Lung (tissue), 12 donors: ENCODE results near the gene CPNE6. TPM values are rescaled to one million over a fixed set of nuclear protein-coding genes. Genes with fewer than 3 reads are reported as not detected.

Source experiments
- ATAC-seq: fragments of 200-7000 bp; cut with Tn5 transposase; one replicate; pipeline ENCODE4 v1.9.1; 2020; ENCODE audit warnings: moderate number of reproducible peaks; ENCODE audit not compliant: insufficient read depth, low FRiP score
- DNase-seq, 3 donors: peaks; one replicate each; pipeline ENCODE4 v3.0.0-alpha.2; 2013 to 2017
- H3K27ac ChIP-seq, 2 donors: one replicate each; pipeline ENCODE4 v1.5.1; 2013; ENCODE audit warnings: mild to moderate bottlenecking in 2 of 2, moderate library complexity in 2 of 2, control low read depth in 1 of 2, inconsistent platforms in 1 of 2, low read depth in 1 of 2, low read length in 1 of 2
- H3K27me3 ChIP-seq, 3 donors: one replicate each; pipeline ENCODE4 v1.5.1; 2013; ENCODE audit warnings: low read length in 2 of 3; ENCODE audit not compliant: control insufficient read depth in 3 of 3, insufficient read depth in 3 of 3
- H3K36me3 ChIP-seq, 4 donors: one replicate each; pipeline ENCODE4 v1.5.1; 2013; ENCODE audit warnings: low read length in 4 of 4, mild to moderate bottlenecking in 1 of 4, moderate library complexity in 1 of 4; ENCODE audit not compliant: control insufficient read depth in 4 of 4, insufficient read depth in 4 of 4
- H3K4me1 ChIP-seq, 5 donors: one replicate each; pipeline ENCODE4 v1.5.1; 2013; ENCODE audit warnings: low read length in 5 of 5, mild to moderate bottlenecking in 2 of 5, moderate library complexity in 1 of 5; ENCODE audit not compliant: control insufficient read depth in 5 of 5, insufficient read depth in 5 of 5
- H3K4me3 ChIP-seq: one replicate; pipeline ENCODE4 v1.5.1; 2013; ENCODE audit warnings: mild to moderate bottlenecking, control low read depth, moderate library complexity
- H3K9ac ChIP-seq, 2 donors: one replicate each; pipeline ENCODE4 v1.5.1; 2013; ENCODE audit warnings: low read length in 2 of 2, control low read depth in 1 of 2; ENCODE audit not compliant: insufficient read depth in 1 of 2
- H3K9me3 ChIP-seq, 4 donors: one replicate each; pipeline ENCODE4 v1.5.1; 2013; ENCODE audit warnings: low read length in 3 of 4, mild to moderate bottlenecking in 1 of 4, moderate library complexity in 1 of 4; ENCODE audit not compliant: control insufficient read depth in 4 of 4, insufficient read depth in 3 of 4
- WGBS, 2 donors: extraction: QIAGEN DNeasy Blood & Tissue Kit; methylation state at CpG; one replicate each; pipeline ENCODE4 v1.1.7; 2013; 5-methylcytosine and 5-hydroxymethylcytosine counted together
- polyA plus RNA-seq, 2 donors: library from polyadenylated mRNA; stranded (reverse); fragments of 200-250 nt; gene quantifications; one replicate each; pipeline ENCODE4 v1.2.1, GENCODE V29; 2013
- total RNA-seq, 2 donors: library from RNA; depleted of rRNA in 1 of 2; stranded (reverse); fragments of >200 nt in 1 of 2; gene quantifications; one replicate each; pipeline ENCODE4 v1.2.1, GENCODE V29; 2014 to 2021
- TF ChIP-seq, protein P1 (sequence below): IDR thresholded peaks from 2 replicates; pipeline ENCODE4 v1.5.1; 2012; ENCODE audit warnings: mild to moderate bottlenecking; ENCODE audit errors: control extremely low read depth, extremely low read depth
- donor health status: control.
- donor health status: control.
- donor health status: Bipolar disorder and iron deficiency.
- donor health status: healthy.
- donor health status: DM: yes; HTN: yes; CAD: no.

Gene CPNE6
- total and polyA plus RNA-seq, 4 donors = not detected

DNA sequence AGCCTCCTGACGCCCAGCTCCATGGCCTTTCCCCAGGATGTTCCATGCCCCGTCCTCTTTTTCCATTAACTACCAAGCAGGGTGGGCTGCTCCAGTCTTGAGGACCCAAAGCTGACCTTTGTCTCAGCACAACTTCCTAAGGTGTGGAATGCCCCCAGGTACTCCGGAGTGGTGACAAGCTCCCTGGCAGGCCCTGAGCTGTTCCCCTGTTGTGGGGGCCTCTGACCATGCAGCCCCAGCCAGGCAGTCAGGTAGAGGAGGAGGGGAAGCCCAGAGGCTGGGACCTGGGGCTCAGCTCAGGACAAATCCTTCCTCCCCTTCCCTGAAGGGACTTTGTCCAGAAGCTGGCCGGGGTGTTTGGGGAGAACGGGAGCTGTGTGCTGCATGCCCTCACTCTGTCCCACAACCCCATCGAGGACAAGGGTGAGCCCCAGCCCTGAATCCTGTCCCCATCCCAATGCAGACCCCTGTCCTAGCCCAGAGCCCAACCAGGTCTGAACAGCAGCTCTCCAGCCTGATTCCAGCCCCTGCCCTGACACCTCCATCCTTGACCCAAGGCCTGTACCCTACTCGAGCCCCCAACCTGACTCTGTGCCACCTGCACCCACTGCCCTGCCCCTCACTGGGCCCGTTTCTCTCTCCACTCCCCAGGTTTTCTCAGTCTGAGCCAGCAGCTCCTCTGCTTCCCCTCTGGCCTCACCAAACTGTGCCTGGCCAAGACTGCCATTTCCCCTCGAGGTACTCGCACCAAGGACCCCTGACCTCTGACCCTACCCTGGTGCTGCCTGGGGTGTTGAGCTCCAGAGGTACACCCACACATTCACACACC is 15.2 kb upstream of the CPNE6 start:
- H3K27me3 ChIP-seq = peaks cover 0 to 6% (median 3%) of the 10 kb centered on the region in 3 donors
- H3K9ac ChIP-seq = no peak overlapping the region
- H3K27ac ChIP-seq = no peak overlapping the region
- H3K36me3 ChIP-seq = no peaks in the 10 kb centered on the region
- TF ChIP-seq, protein P1, sequence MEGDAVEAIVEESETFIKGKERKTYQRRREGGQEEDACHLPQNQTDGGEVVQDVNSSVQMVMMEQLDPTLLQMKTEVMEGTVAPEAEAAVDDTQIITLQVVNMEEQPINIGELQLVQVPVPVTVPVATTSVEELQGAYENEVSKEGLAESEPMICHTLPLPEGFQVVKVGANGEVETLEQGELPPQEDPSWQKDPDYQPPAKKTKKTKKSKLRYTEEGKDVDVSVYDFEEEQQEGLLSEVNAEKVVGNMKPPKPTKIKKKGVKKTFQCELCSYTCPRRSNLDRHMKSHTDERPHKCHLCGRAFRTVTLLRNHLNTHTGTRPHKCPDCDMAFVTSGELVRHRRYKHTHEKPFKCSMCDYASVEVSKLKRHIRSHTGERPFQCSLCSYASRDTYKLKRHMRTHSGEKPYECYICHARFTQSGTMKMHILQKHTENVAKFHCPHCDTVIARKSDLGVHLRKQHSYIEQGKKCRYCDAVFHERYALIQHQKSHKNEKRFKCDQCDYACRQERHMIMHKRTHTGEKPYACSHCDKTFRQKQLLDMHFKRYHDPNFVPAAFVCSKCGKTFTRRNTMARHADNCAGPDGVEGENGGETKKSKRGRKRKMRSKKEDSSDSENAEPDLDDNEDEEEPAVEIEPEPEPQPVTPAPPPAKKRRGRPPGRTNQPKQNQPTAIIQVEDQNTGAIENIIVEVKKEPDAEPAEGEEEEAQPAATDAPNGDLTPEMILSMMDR = no peak
- no peak overlapping the region for H3K4me3 ChIP-seq
- WGBS, 2 donors = 83 to 90% methylated on average over 10 of the region's 10 CpGs
- ATAC-seq (no peak), DNase-seq (no peak)
- H3K9me3 ChIP-seq = no peaks in the 10 kb centered on the region
- H3K4me1 ChIP-seq = peaks cover 0 to 18% (median 0%) of the 10 kb centered on the region in 5 donors

DNA sequence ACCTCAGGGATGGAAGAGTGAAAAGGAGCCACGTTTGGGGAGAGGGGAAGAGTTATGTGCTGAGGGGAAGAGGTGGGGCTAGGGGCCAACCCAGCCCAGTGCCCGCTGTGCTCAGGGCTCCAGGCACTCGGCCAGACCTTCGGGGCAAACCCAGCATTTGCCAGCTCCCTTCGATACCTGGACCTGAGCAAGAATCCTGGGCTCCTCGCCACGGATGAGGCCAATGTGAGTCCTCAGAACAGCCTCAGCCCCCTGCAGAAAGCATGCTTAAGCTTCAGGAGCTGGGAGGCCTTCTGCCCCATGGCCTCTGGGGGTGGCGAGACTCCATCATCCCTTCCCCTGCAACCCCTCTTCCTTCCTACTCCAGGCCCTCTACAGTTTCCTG is 14.6 kb upstream of the CPNE6 start:
- DNase-seq = no peak
- H3K27me3 ChIP-seq = peaks cover 0 to 6% (median 3%) of the 10 kb centered on the region in 3 donors

DNA sequence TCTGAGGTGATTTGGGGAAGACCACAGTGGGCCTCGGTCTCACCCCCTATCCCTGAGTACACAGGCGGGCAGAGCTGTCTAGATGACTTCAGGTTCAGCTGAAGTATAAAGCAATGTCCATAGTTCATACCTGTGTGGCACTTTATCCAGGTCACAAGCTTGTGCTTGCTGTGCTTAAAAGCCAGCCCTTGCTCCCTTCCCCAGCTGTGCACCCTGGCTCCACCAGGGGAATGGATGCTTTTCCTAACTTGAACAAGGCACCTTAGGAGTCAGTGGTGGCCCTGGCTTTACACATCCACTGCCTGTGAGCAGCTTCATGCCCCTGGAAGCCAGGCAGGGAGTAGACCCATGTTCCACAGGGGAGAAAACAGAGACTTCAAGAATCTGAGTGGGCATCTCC is 14.1 kb upstream of the CPNE6 start:
- Histone ChIP-seq H3K9ac (no peak overlapping the region), H3K4me3 (no peak overlapping the region), H3K27ac (no peak overlapping the region), H3K4me1 (peaks cover 0 to 8% (median 0%) of the 10 kb centered on the region in 5 donors), H3K27me3 (peaks cover 0 to 6% (median 3%) of the 10 kb centered on the region in 3 donors), H3K36me3 (no peaks in the 10 kb centered on the region), H3K9me3 (no peaks in the 10 kb centered on the region)
- DNase-seq = no peak
- WGBS, 2 donors = 80 to 91% methylated on average over 2 of the region's 2 CpGs
- TF ChIP-seq, protein P1 = no peak
- ATAC-seq = no peak

More for the DNA sequence above, 14.6 kb upstream of the CPNE6 start:
- no peaks in the 10 kb centered on the region for H3K36me3 ChIP-seq
- 70 to 75% methylated on average over 8 of the region's 8 CpGs for WGBS, 2 donors
- H3K9me3 ChIP-seq = no peaks in the 10 kb centered on the region
- ATAC-seq = no peak
- TF ChIP-seq, protein P1 = no peak
- no peak overlapping the region for H3K27ac ChIP-seq
- H3K4me1 ChIP-seq = peaks cover 0 to 12% (median 0%) of the 10 kb centered on the region in 5 donors
- no peak overlapping the region for H3K4me3 ChIP-seq
- no peak overlapping the region for H3K9ac ChIP-seq
